Stimulated activated CD4-positive, alpha-beta T cell treated with anti-CD3 and anti-CD28 coated beads, Interleukin-1b, Interleukin-23, amount 100 ng/mL, for 24 hours (primary cell): ENCODE results near the gene BOLA1.
A peak's percentile ranks its signal among the peaks of the same experiment; 100 is the strongest.
"Not testable (repeated sequence)": the region's sequence is repeated elsewhere in the genome, so short reads cannot be mapped to it uniquely, and the experiment has no call there.

Experiments used
- DNase-seq, 4 experiments: peaks; one replicate each; pipeline ENCODE4 v3.0.0-alpha.2; 2020; ENCODE audit warnings: low read depth in 4 of 4, low spot score in 1 of 4

Gene BOLA1

GRCh38 chr1:149899460-149900284, at the start of gene BOLA1:
TSS of gene BOLA1 (plus strand) at chr1:149899568. CDS start at chr1:149900060, 492 bp downstream.
- DNase-seq: peak; percentile 50 to 73 (median 62)

GRCh38 chr1:149849947-149850360, 49.4 kb upstream of the BOLA1 start:
- DNase-seq: no peak

GRCh38 chr1:149850732-149851345, 48.5 kb upstream of the BOLA1 start:
- DNase-seq: not testable (repeated sequence)

DNA sequence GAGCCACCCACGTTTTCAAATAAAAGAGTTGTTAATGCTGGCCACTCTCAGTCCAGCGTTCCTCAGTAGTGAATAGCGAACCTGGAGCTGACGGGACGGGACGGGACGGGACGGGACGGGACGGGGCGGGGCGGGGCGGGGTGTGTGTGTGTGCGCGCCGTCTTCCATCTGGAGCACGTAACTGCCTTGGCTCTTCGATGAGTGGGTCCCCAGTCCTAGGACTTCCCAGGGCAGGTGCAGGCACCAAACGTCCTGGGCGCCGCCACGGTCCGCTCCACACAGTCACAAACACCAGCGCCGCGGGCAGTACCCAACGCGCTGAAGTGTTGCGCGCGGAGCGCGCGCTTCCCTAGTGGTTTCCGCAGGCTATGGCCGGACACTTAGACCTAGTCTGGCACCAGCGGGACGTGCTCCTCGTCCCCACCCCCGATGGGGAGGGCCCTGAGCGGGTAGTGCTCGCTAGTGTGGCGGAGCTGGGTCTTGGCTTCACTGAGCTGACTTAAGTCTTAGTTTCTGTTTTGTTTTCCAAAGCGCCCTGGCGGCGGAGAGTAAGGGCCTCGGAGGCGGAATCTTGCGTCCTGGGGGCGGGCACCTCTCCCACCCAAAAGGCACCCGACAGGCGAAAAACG, 47.7 kb upstream of the BOLA1 start:
- not testable (repeated sequence) for DNase-seq

DNA sequence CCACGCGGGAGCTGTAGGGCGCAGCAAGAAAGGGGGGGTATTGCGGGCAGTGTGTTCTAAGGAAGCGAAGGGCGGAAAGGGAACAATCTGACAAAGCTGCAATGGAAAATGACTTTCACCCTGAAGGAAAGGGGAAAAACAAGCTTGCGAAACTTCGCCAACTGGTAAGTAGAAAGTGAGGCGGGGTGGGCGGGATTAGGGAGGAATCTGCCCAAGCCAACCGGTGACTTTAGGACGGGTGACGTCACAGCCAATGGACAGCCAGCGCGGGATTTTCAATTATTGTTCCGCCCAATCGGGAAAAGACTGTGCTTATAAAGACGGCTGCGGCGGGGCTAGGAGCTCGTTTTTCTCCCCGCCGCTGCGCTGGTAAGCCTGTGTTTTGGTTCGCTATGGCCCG, 47.1 kb upstream of the BOLA1 start:
- DNase-seq: not testable (repeated sequence)

DNA sequence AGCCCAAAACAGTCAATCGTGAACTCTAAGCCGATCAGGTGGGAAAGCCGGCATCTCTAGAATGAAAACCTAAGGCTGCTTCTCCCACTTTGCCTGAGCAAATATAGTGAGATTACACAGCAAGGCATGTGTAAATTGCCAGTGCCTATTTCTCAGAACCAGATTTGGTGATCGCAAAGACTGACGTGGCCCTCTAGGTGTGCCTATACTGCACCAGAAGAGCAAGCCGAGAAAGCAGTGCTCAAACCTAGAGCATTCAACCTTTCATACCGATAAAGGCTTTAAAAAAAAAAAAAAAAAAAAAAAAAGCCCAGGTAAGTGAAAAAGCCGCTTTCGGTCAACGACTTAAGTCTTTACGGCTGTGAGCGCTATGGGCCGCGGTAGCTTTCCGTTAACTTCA, 39.1 kb upstream of the BOLA1 start:
- not testable (repeated sequence) for DNase-seq

GRCh38 chr1:149860684-149861496, 38.5 kb upstream of the BOLA1 start:
- not testable (repeated sequence) for DNase-seq

GRCh38 chr1:149861497-149862054, 37.8 kb upstream of the BOLA1 start:
- not testable (repeated sequence) for DNase-seq

DNA sequence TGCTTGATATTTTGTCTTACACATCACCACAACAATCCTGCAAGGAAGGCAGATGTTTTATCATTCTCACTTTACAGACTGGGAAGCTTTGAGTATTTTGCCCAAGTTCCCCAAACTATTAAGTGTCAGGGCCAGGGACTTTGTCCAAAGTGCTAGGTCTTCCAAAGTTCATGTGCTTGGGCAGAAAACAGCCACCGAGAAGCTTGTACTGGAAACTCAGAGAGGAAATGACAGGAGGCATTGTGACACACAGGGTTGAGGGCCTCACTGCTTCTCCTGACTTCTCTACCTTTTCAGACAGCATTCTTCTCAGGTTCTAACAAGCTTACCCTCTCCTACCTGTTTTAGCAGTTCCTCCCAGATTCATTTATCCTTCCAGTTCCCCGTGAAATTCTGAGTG, 32.5 kb upstream of the BOLA1 start:
- DNase-seq: not testable (repeated sequence)

- not testable (repeated sequence) for DNase-seq
These were observed 26.3 kb upstream of the BOLA1 start for GRCh38 chr1:149873060-149873459.

DNA sequence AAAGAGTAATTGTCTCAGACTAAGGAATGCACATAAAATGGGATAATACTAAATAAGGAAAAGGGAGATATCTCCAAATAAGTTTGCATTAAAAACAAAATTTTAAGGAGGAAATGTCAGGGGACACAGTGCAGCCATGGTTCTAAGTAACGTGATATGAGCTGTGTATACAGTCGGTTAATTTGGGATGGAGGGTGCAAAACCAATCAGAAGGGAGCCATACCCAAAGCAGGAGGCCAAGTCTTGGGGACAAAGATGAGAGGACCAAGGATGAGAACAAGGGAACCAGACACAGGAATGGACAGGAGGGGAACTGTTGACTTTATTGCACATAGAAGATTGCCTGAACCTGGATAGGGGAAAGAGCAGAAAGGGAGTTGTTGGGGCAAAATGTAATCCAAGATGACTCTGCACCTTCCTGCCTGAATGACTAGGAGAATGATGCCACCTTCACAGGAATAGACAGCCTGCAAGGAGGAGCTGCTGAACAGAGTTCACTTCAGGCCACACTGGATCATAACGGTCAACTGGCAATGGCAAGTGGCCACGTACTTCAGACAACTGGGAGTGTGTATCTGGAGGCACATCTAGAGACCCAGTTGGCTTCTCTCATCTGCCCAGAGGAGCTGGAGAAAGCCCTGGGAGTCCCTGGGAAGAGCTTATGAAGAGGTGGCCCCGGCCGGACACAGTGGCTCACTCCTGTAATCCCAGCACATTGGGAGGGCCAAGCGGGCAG, 22.0 kb upstream of the BOLA1 start:
- no peak for DNase-seq

GRCh38 chr1:149879556-149879955, 19.8 kb upstream of the BOLA1 start:
- DNase-seq: no peak

DNA sequence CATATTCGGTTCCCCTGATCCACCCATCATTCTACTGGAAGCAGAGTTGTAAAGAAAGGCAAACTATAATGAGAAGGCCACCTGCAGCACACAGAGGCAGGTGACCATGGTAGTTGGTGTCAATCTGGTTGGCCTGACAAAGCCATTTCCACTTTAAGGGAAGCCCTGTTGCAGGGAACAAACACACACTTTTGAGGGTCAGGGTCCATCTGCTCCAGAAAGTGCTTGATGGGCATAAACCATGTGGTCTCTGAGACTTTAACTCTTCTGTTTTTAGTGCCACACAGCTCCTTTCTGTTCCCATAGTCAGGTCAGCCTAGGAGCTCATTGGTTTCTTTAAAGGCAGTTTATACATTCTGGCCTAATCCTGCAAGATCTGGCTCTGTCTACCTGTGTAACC, 17.5 kb upstream of the BOLA1 start:
- DNase-seq: no peak

- DNase-seq: no peak
These were observed 15.6 kb upstream of the BOLA1 start for GRCh38 chr1:149883598-149884247.

DNA sequence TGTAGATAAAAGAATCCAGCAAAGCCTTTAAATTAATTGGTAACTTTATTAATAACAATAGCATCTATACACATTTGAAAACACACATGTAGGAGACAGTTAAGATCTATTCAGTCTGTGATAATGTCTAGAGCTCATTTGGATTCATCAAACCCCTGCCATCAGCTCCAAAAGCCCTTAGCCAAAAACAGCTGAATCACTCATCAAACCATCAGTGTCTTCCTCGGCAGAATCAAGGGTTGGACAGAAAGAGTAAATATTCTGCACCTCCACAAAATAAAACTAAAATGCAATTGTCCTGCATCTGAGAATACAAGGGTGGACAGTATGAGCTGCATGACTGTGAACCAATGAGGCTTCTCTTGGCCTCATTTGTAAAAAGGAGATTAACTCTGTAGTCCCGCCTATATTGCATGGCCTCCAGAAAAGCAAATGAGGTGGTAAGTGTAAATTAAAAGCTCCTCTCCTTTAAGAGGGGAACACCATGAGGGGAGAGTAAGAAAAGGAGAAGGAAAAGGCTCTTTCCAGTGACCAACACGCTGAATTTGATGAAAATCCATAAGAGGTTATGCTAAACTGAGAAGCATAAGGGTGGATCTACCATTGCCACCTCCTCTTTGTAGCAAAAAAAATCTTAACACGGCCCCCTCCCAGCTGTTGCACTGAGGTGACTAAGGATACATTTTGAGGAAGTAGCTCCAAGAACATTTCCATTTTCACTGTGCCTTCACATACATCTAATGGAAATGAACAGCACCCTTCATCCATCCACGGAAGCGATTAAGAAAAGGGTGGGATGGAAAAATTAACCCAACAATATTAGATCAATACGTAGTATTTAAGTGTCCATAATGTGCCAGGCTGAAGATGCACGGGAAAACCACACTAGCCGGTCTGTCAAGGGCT, 14.7 kb upstream of the BOLA1 start:
- DNase-seq: no peak

GRCh38 chr1:149885339-149886120, 13.8 kb upstream of the BOLA1 start:
- peak; percentile 26 to 70 (median 38) for DNase-seq

DNA sequence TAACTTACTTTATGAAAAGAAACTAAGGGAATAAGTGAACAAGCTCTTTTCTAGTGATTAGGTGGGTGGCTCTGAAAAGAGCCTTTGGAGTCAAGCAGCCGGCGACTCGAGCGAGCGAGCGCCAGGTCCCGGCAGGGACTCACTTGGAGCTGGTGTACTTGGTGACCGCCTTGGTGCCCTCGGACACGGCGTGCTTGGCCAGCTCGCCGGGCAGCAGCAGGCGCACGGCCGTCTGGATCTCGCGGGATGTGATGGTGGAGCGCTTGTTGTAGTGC, 13.3 kb upstream of the BOLA1 start:
- DNase-seq: not testable (repeated sequence)
